ENCODE data around the gene MICALL2.

The MICALL2 gene

DNA sequence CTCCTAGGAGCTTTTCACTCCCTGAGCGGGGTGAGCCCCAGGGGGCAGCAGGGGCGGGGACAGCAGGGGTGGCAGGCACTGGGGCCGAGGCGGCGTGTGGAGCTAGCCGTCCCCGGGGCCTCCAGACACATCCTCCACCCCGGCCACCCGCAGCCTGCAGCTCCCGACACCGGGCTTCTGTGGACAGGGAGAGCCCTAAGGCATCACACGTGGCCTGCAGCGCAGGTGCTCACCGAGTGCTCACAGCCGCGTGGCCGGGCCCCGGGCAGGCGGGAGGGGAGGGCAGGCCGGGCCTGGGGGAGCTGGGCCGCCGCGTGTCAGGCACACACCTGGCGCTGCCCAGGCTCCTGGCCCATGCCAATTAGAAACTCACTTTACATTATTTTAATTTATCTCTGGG, 51.4 kb downstream of the MICALL2 start:
- TF ChIP-seq CTCF (conservative IDR thresholded peaks at IDR 0.05; ENCODE audit: low read depth, low read length): no peak
- no peak overlapping the region for H3K4me3 ChIP-seq (ENCODE audit: low read length)
- no peak for DNase-seq (ENCODE audit: low read depth)

GRCh38 chr7:1404898-1405548, 54.2 kb downstream of the MICALL2 start:
- H3K4me3 ChIP-seq (ENCODE audit: low read length): no peak overlapping the region
- TF ChIP-seq CTCF (conservative IDR thresholded peaks at IDR 0.05; ENCODE audit: low read depth, low read length): no peak
- DNase-seq (ENCODE audit: low read depth): no peak

DNA sequence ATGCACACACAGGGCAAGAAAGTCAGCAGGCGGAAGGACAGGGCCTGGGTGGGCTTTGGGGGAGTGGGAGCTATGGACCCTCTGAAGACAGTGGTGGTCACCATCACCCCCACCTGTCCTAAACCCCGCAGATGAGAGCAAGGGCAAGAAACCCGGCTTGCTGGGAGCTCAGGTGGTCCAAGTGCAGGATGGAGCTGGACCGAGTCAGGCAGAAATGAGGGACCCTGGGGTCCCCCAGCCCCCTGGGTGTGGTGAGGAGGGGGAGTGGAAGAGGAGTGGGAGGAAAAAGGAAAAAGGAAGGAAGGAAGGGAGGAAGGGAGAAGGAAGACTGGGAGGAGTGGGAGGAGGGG, 54.8 kb downstream of the MICALL2 start:
- DNase-seq (ENCODE audit: low read depth): no peak
- TF ChIP-seq CTCF (conservative IDR thresholded peaks at IDR 0.05; ENCODE audit: low read depth, low read length): no peak
- no peak overlapping the region for H3K4me3 ChIP-seq (ENCODE audit: low read length)

DNA sequence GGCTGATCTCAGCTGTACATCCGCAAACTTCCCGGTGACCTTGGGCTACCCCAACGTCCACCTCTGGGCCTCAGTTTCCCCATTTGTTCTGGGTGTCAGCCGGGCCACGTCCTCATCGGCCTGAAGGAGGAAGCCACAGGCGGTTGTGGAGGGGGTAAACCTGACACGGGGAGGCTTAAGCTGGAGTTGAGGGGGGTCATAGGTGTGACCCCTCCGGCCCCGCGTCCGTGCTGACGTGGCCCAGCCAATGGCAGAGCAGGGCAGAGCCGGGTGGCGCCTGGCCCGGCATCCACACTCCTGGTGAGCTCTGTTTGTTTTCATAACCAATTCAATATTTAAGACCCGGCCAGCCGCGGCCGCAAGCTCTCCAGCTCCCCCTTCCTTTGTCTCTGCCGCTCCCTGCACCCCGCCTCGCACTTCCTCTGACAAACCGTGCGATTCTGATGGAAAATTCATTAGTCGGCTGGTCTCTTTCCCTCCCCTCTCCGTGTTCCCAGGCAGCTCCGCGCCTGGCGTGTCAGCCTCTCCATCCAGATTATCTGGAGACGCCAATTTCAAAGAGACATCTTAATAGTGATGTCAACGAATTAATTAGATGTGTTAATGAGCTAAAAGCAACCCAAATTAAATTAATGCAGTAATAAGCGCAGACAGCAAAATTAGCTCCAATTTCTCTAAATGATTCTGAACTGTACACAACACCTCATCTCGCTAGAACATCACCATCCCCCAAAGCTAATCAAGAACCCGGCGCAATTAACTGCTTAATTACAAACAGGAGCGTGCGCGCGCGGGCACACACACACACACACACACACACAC, 55.4 kb downstream of the MICALL2 start:
- peak; percentile 33 for TF ChIP-seq CTCF (conservative IDR thresholded peaks at IDR 0.05; ENCODE audit: low read depth, low read length)
- peak; percentile 5 for DNase-seq (ENCODE audit: low read depth)
- no peak overlapping the region for H3K4me3 ChIP-seq (ENCODE audit: low read length)

DNA sequence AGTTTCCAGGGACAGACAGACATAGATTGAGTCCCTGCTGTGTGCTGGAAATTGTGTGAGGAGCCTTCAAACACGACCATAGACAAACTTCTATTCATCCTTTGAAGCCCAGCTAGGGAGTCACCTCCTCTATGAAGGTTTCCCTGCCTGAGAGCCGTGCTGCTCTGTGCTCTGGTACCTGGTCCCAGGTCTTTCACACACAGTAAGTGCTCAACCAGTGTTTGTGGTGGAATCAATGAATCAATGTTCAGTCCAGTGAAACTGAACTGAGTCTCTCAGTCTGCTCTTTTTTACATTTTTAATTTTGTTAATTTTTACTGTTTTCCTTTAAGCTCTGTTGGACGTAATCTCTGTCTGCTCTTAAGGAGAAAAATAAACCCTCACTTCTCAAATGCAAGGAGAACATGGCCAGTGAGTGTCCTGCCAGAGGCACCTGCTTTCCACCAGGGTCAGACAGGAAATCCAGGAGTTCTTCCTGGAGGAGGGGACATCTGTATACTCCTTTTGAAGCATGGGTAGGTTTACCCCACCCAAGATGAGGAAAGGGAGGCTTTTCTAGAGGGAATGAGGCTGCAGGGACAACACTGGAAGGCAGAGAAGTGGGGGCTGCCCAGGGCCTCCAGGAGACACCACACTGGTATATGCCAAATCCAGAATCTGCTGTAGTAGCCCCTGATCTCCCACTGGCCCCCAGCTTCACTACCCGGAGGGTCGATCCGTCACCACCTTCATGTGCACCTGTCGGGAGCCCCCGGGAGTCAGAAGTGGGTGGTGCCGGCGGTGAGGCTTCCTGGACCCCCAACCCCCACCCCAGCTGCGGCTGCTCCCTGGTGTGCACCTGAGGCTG, 56.3 kb downstream of the MICALL2 start:
- no peak for TF ChIP-seq CTCF (conservative IDR thresholded peaks at IDR 0.05; ENCODE audit: low read depth, low read length)
- no peak for DNase-seq (ENCODE audit: low read depth)
- no peak overlapping the region for H3K4me3 ChIP-seq (ENCODE audit: low read length)

DNA sequence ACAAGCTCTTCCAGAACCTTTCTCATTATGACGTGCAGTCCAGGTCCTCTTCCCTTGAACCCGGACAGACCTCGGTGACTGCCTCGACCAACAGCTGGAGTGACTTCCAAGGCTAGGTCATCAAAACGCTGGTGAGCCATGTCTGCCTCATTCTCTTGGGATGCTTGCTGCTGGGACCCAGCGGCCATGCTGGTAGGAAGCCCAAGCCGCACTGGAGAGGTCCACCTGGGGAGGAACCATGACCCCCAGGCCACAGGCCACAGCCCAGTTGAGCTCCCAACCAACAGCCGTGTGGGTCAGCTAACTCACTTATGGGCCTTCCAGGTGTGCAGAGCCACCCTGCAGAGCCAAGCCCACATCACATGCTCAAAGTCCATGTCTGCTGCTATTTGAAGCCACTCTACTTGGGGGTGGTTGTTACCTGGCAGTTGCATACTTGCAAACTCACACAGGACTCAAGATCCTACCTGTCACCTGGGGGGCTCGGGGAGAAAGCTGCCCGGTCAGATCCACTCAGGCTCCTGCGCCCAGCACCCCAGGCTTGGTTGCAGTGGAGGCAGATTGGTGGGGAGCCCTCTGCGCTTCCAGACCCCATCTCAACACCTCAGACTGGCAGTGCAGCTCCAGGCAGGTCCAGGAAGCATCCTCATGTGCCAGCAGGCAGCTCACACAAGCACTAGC, 57.0 kb downstream of the MICALL2 start:
- no peak overlapping the region for H3K4me3 ChIP-seq (ENCODE audit: low read length)
- no peak for DNase-seq (ENCODE audit: low read depth)
- no peak for TF ChIP-seq CTCF (conservative IDR thresholded peaks at IDR 0.05; ENCODE audit: low read depth, low read length)
